Stimulated activated CD8-positive, alpha-beta memory T cell treated with anti-CD3 and anti-CD28 coated beads, Interleukin-7, amount 100 ng/mL, for 4 hours (primary cell): ENCODE results near the gene ANKLE2.

Experiments used
- DNase-seq, 2 donors: peaks; one replicate each; pipeline ENCODE4 v3.0.0-alpha.2; 2020; ENCODE audit warnings: low read depth in 2 of 2

The ANKLE2 gene

GRCh38 chr12:132747395-132747794, 14.2 kb downstream of the ANKLE2 start:
- DNase-seq, result no peak

DNA sequence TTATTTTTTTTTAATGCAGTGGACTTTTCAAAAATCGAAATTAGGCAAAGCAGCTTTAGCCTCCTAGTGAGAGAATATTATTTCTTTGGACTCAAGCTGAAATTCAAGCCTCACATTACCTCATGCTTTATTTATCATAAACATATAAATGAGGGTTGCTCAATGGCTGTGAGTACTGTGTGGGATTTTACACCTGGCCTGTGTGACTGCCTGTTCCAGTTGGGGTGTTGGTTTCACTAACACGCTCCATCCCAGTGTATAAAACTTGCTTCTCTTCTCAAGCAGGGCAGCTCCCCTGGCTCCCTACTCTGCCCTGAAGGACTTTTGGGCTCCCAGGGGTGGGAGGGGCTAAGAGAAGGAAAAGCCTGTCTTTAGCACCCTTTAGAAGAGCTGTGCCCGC, 15.0 kb downstream of the ANKLE2 start:
- DNase-seq, result no peak

- no peak for DNase-seq
These were observed 17.8 kb downstream of the ANKLE2 start for GRCh38 chr12:132743831-132744230.

- no peak for DNase-seq
These were observed 20.0 kb downstream of the ANKLE2 start for GRCh38 chr12:132741620-132742019.

GRCh38 chr12:132740652-132741051, 21.0 kb downstream of the ANKLE2 start:
- no peak for DNase-seq

- no peak for DNase-seq
These were observed 21.4 kb downstream of the ANKLE2 start for GRCh38 chr12:132740313-132740646.

GRCh38 chr12:132739600-132740312, 21.9 kb downstream of the ANKLE2 start:
- no peak for DNase-seq

DNA sequence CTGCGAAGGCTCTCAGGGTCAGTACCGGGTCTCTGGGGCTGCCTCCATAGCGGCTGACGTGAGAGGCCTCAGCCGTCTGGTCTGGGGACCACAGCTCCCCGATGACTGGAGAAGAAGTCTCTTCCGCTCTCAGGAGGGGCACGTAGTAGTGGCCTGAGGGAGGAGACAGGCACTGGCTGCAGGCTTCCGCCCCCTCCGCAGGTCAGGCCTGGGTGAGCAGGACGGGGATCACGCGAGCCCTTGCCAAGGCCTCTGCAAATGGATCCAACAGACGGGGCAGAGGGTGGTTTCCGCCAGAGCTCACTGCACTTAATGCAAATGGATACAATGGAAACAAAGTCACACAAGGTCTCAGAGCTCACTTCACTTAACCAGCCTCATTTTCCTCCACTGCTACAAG, 24.7 kb downstream of the ANKLE2 start:
- no peak for DNase-seq

GRCh38 chr12:132736378-132736777, 25.3 kb downstream of the ANKLE2 start:
- DNase-seq, result no peak

- no peak for DNase-seq
These were observed 26.1 kb downstream of the ANKLE2 start for GRCh38 chr12:132735496-132735895.

DNA sequence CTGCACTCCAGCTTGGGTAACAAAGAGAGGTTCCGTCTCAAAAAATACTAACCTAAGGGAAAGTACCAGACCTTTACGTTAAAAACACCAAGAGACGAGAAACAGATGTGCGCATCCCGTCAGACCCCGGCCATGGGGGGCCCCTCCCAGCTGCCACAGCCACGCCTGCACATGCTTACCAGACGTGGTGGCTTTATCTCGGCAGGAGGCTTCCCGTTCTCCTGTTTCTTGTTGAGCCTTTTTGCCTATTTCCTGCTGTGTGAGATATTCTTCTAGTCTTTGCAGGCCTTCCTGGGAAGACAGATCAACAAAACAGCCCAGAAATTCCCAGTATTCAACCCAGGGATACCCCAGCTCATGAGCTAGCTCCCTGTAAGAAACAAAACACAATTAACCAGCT, 27.4 kb downstream of the ANKLE2 start:
- DNase-seq, result no peak

DNA sequence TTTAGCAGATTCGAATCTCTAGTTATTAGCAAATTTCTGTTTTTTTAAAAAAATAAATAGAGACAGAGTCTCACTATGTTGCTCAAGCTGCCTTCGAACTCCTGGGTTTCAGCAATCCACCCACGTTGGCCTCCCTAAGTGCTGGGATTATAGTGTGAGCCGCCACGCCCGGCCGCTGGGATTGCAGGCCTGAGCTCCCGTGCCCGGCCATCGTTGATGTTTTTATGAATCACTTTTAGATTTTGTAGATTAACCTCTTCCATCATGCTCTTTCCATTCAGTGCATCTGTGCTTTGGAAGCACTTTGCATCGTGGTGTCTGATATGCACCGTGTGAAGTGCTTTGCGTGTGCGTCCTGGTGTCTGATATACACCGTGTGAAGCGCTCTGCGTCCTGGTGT, 30.1 kb downstream of the ANKLE2 start:
- DNase-seq, result no peak

DNA sequence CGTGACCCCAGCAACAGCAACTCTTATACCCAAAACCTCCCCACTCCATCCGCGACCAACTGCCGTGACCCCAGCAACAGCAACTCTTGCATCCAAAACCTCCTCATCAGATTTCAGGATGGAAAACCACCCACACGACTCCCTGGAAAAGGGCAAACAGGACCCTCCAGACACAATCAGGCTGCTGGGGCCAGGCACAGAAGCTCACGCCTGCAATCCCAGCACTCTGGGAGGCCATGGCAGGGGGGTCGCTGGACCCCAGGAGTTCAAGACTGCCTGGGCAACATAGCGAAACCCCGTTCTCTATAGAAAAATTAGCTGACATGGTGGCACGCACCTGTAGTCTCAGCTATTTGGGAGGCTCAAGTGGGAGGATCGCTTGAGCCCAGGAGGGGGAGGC, 31.3 kb downstream of the ANKLE2 start:
- DNase-seq, result no peak

DNA sequence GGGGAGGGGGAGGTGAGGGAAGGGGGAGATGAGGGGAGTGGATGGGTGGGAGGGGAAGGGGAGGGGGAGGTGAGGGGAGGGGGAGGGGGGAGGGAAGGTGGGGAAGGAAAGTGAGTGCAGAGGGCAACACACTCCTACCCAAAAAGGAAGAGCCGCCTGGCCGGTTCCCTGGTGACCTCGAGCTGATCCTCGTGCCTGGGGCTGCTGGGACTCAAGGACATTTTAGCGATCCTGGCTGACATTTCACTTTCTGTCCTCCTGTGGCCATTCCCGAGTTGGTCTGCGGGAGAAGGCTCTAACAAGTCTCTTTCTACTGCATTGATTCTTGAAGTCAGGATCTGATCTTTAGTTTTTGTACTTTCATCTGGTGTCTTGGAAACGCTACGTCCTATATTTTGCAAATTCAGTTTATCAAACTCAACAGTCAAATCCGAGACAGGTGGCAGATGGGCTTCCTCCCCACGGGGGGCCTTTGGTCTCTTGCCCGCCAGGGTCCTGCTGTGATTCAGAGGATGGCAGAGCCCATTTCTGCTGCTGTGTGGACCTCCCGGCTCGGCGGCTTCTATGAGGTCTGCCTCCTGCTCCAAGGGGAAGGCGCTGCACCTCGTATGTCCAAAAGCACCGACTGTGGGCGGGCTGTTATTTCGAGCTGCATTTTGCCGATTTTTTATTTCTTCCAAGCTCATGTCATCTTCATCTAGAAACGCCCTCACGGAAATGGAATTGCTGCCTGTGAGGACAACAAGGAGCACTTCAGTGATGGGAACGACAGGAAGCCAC, 31.9 kb downstream of the ANKLE2 start:
- no peak for DNase-seq

DNA sequence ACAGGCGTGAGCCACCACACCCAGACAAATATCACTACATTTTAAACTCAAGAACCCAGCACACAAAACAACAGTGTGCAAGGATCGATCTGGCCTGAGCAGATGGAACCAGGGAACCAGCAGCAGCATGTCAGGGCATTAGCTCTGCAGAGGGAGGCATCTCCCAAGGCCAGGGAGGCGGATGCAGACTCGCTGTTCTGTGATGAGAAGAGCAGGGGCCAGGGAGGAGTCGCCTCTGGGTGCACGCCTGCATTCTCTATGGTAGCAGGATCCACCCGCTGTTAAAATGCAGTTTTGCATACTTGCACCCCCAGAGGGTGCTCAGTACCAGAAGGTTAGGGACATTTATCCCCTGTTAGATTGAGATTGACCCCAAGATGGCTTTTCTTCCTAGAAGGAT, 33.1 kb downstream of the ANKLE2 start:
- DNase-seq, result no peak

DNA sequence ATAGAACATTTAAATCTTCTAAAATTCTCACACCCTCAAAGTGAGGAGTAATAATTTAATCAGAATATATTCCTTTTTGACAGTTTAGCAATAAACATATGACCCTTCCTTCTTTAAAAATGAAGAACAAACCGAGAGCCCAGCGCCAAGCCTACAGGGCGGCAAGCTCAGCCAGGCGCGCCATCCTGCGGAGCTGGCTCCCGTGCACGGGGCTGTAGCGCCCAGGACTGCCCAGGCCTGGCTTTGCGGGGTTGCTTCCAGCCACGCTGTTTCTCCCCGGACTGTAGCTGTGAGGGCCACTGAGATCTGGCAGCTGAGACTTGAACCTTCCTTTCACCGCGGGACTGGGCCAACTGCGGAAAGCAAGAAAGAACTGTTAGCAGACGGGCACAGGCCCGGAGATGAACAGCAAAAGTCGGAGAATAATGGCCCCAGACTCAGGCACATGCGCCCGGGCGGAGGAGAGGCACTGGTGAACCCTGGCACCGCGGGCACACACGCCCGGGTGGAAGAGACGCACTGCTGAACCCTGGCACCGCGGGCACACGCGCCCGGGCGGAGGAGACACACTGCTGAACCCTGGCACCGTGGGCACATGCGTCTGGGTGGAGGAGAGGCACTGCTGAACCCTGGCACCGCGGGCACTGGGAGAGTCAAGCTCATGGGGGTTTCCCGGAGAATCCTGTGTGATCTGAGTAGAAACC, 34.4 kb downstream of the ANKLE2 start:
- no peak for DNase-seq

DNA sequence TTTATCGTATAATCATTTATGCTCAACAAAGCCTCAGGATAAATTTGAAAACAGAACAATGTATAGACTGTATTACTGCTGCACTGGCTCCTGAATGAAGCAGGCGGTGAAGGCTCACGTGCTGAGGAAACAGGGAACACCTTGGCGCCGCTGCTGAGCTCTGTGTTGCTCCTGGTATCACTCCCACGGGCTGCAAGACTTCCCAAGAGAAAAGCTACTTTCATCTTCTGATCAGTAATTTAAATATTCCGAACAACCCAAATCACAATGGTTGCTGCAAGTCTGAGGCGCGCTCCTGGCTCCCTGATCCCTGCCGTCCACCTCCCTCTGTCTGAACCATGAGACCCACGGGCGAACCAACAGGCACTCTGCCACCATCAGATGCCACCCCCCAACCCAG, 35.2 kb downstream of the ANKLE2 start:
- DNase-seq, result no peak

DNA sequence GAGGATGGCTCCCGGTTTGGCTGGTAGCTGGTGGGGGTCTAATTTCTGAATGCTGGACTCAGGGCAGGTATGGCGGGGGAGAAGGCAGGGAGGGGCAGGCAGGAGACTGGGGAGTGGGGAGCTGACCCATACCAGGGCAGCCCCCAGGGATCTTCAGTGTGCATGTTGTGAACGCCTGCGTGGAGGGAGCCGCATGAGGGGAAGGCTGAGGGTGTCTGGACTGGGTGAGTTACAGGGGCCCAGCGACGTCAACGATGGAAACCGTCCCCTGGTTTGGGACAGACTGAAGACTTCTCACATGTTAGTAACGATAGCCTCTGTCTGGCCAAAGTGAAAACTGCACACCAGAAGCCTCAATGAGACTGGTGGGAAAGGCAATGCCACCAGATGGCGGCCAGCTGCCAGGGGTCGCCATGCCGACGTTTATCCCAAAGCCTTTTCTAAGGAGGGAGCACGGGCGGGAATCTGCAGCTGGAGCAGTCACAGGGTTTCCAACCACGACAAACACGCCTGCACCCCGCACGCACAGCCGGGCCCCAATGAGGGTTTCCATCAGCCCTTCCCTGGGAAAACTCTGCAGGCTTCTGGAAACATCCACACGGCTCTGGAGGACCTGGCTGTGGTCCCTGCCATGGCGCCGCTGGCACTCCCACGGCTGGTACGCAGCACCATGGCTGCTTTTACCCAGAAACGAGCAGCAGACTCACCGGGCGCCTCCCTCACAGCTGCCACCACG, 37.0 kb downstream of the ANKLE2 start:
- DNase-seq, result no peak

- DNase-seq, result no peak
These were observed 37.9 kb downstream of the ANKLE2 start for GRCh38 chr12:132723764-132724140.

GRCh38 chr12:132723015-132723763, 38.4 kb downstream of the ANKLE2 start:
- DNase-seq, result no peak

DNA sequence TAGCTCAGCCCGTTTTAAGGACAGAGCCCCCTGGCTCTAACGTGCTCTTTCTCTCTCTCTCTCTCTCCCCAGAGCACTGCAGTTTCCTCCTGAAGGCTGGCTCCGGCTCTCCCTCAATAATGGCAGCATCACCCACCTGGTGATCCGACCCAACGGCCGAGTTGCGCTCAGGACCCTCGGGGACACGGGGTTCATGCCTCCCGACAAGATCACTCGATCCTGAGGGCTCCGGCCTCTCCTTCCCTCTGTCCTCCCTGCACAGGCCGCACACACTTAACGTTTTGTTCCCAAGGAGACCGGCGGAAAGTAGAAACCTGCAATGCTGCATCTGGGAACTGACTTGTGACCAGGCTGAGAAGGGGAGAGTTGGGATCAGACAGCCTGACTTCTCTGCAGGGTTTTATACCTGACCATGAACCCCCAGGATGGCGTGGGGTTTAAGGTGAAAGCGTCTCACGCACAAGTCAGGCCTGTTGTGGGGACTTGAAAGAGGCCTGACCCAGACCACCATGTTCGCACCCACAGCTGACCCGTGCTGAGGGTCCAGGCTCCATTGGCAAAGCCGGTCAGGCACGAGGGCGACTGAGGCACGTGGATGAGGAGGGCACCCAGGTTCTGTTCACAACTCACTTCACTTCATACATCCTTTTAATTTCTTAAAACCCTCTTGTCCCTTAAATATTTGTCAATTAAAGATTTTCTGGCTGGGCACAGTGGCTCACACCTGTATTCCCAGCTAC, 40.9 kb downstream of the ANKLE2 start:
- DNase-seq, result no peak
